Measurements from ENCODE around the gene SNX25. TPM values are rescaled to one million over a fixed set of nuclear protein-coding genes. Genes with fewer than 3 reads are reported as not detected.
"Not testable (repeated sequence)": the region's sequence is repeated elsewhere in the genome, so short reads cannot be mapped to it uniquely, and the experiment has no call there.

SNX25 gene
- total RNA-seq, 1 donor from 2014 or later = 55.4 TPM

GRCh38 chr4:185227713-185228278, 18.4 kb downstream of the SNX25 start:
- FAIRE-seq (no peak), DNase-seq (ENCODE audit: low spot score in 2 of 2) (no peak)

DNA sequence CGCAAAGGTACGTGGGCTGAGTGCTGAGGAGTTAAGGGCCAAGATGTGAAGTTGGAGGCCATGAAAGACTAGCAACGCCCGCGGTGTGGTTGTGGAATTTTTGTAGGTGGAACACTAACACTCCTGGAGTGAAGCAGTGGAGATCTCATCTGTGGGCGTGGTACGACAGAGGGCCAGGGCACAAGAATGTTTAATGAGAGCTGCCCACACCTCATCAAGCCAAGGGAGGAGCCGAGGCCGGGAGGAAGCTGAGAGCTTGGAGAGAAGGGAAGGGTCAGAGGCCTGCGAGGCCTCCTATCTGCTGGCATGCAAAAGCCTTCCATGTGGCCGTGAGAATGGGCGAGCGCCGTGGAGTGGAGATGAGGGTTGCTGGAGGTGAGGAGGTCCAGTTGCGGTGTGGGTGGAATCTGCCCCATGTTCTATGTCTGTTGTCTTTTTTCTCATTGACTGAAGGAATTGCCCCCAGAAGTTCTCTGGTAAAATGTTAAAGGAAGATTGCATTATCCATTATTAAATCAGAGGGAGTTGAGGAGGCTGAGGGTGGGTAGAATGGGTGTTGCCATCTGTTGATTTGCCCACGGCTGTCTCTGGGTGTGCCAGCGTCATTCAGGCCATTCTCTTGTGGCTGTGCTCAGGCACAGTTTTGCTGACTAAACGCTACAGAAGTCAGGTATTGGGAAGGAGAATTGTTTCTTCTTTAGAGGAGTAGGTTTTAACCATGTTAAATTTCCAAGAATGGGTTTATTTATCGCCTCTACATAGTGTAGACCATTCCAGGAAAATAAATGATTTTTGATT, 19.8 kb downstream of the SNX25 start:
- no peak for DNase-seq (ENCODE audit: low spot score in 2 of 2)
- no peak for FAIRE-seq

- DNase-seq (ENCODE audit: low spot score in 2 of 2) (no peak), FAIRE-seq (no peak)
Observed at GRCh38 chr4:185232370-185232769, 23.0 kb downstream of the SNX25 start.

DNA sequence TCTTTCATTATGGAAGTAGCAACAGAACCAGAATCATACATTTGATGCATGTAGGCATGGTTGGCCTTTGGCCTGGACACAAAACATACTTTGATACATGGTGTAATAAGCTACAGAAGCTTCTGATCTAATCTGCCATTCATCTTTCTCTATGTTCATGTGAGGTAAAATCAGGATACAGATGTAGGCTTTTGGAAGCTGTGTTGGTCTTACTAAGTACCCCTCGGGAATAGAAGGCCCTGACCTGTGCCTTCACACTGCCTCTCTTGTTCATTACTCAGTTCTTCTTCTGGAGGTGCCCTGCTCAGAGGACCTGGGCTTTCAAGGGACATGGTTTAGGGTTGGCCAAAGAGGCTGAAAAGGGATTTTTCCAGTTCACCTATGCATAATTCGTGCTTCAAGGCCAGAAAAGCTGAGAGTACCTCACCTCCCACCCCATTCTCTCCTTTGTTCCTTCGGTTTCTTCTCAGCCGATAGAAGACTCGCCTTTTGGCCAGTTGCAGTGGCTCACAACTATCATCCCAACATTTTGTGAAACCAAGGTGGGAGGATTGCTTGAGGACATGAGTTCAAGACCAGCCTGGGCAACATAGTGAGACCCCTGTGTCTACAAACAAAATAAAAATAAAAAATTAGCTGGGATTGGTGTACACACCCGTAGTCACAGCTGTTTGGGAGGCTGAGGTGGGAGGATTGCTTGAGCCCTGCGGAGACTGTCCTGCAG, 25.9 kb downstream of the SNX25 start:
- FAIRE-seq (no peak), DNase-seq (ENCODE audit: low spot score in 2 of 2) (no peak)

GRCh38 chr4:185235843-185236503, 26.6 kb downstream of the SNX25 start:
- DNase-seq (ENCODE audit: low spot score in 2 of 2) (no peak), FAIRE-seq (no peak)

DNA sequence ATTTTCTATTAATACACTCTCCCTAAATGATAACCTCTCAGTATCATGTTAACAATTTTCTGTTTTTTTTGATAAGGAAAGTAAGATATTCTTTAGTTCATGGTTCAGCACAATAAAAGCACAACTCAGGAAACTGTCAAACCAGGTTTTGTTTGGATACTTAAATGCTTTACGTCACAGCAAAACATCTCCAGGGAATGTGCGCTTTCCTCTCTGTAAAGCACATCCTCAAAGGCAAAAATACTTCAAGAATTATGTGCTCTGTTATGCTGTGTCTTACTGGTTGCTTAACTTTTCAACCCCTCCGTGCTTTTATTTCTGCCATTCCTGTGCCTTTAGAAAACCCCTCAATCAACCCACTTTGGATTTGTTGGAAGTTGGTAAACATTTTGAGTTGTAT, 27.8 kb downstream of the SNX25 start:
- FAIRE-seq (no peak), DNase-seq (ENCODE audit: low spot score in 2 of 2) (no peak)

GRCh38 chr4:185238215-185238681, 28.9 kb downstream of the SNX25 start:
- DNase-seq (ENCODE audit: low spot score in 2 of 2) (no peak), FAIRE-seq (no peak)

DNA sequence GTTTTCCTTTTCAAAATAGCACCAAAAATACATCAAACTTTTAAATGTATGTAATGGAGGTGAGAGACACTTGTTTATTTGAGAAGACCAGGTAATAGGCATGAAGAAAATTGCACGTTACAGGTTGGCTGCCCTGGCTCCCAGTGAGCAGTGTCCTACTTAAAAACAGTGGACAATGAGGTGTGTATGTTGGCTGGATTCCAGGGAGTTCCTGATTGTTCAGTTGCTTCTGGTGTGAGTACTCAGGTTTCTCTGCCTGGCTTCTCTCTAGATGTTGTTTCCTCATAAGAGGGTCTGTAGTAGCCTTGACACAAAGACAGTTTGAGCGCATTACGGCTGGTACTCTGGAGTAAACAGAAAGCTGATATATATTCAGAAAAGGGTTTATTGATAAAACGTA, 29.4 kb downstream of the SNX25 start:
- no peak for DNase-seq (ENCODE audit: low spot score in 2 of 2)
- no peak for FAIRE-seq

GRCh38 chr4:185240486-185240885, 31.1 kb downstream of the SNX25 start:
- FAIRE-seq; DNase-seq (ENCODE audit: low spot score in 2 of 2): not testable (repeated sequence)

DNA sequence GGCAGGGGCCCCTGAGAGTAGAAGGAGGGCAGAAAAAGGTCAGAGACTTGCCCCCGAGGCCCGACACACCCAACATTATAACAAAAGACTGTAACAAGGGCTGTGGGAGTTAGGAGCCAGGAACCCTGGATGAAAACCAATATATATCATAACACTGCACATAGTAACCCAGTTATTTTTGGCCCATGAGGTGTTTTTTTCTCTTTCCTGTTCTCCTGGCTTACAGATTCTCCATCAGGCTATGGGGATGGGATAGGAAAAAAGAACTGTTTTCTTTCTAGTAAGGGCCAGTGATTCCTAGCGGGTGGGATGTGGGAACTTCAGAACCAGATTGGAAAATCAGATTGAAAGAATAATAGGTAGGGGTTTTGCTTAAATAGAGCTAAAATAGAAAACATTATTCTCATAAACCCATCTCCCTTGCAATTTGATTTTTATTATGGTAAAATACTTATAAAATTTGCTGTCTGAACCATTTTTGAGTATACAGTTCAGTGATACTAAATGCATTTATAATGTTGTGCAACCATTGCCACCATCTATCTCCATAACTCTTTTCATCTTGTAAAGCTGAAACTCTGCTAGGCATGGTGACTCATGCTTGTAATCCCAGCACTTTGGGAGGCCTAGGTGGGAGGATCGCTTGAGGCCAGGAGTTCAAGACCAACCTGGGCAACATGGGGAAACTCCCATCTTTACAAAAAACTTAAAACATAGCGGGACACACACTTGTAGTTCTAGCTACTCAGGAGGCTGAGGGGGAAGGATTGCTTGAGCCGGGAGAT, 33.5 kb downstream of the SNX25 start:
- no peak for FAIRE-seq
- no peak for DNase-seq (ENCODE audit: low spot score in 2 of 2)

GRCh38 chr4:185243879-185244278, 34.5 kb downstream of the SNX25 start:
- no peak for DNase-seq (ENCODE audit: low spot score in 2 of 2)

GRCh38 chr4:185244763-185245162, 35.4 kb downstream of the SNX25 start:
- DNase-seq (ENCODE audit: low spot score in 2 of 2) (no peak), FAIRE-seq (no peak)

More at GRCh38 chr4:185243879-185244278, 34.5 kb downstream of the SNX25 start:
- no peak for FAIRE-seq

DNA sequence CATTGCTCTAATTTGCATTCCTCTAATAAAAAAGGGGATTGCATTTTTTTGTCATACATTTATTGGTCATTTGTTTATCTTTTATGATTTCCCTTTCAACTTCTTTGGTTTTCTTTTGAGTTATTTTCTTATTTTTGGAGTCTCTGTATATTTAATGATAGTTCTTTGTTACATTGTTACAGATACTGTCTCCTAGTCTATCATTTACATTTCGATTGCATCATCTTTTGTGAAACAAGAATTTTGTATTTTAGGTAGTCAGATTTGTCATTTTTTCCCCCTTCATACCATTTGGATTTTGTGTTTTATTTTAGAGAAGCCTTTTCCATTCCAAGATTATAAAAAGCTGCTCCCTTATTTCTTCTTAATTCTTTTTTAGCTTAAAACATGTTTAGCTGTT, 37.1 kb downstream of the SNX25 start:
- DNase-seq (ENCODE audit: low spot score in 2 of 2) = no peak
- FAIRE-seq = no peak

DNA sequence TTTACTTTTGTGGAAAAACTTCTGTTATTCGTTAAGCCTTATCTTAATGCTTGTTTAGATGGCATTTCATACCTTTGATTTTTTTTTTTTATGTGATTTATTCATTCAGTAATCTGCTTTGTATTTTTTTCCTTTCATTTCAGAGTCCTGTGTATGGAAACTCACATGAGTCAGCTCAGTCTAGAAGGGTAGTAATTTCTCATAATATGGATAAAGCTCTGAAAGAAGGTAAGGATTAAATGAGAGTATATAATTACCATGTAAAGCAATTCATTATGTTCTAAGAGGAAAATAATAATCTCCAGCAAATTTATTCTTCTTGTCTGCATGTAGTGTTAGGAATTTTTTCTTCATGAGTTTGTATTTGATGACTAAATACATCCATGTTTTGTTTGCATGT, 37.8 kb downstream of the SNX25 start:
- DNase-seq (ENCODE audit: low spot score in 2 of 2) (no peak), FAIRE-seq (no peak)

- FAIRE-seq (no peak), DNase-seq (ENCODE audit: low spot score in 2 of 2) (no peak)
Observed at GRCh38 chr4:185248393-185249039, 39.1 kb downstream of the SNX25 start.

- DNase-seq (ENCODE audit: low spot score in 2 of 2) (no peak), FAIRE-seq (no peak)
Observed at GRCh38 chr4:185249105-185249504, 39.7 kb downstream of the SNX25 start.

GRCh38 chr4:185254434-185254833, 45.0 kb downstream of the SNX25 start:
- DNase-seq (ENCODE audit: low spot score in 2 of 2) = no peak
- no peak for FAIRE-seq

GRCh38 chr4:185255868-185256267, 46.5 kb downstream of the SNX25 start:
- DNase-seq (ENCODE audit: low spot score in 2 of 2) (no peak), FAIRE-seq (no peak)

DNA sequence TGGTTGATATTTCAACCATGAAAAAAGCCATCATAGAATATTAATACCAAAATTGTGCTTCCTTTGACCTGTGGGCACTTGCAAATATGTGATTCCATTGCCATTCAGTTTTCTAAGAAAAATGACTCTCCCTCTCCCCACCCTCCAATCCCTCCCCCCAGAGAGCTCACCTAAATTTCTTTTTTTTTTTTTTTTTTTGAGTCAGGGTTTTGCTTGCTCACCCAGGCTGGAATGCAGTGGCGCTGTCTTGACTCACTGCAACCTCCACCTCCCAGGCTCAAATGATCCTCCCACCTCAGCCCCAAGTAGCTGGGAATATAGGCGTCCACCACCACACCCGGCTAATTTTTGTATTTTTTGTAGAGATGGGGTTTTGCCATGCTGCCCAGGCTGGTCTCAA, 47.0 kb downstream of the SNX25 start:
- DNase-seq (ENCODE audit: low spot score in 2 of 2) (no peak), FAIRE-seq (no peak)

- FAIRE-seq (no peak), DNase-seq (ENCODE audit: low spot score in 2 of 2) (no peak)
Observed at GRCh38 chr4:185257086-185257485, 47.7 kb downstream of the SNX25 start.

Measured in frontal cortex (tissue), 4 donors.